Large intestine (tissue), 3 donors: Measurements from ENCODE around the gene MAML2. TPM values are rescaled to one million over a fixed set of nuclear protein-coding genes. Genes with fewer than 3 reads are reported as not detected.

ENCODE experiments used
- DNase-seq, 2 donors: peaks; one replicate each; pipeline versions ENCODE4 v3.0.0 to v3.0.0-alpha.2; 2013
- H3K27ac ChIP-seq: one replicate; pipeline ENCODE4 v1.5.1; 2013; ENCODE audit warnings: low read length
- H3K27me3 ChIP-seq: 2 replicates; pipeline ENCODE4 v1.6.1; 2013; ENCODE audit warnings: low read length; ENCODE audit not compliant: control insufficient read depth, insufficient read depth
- H3K36me3 ChIP-seq: 2 replicates; pipeline ENCODE4 v1.6.1; 2013; ENCODE audit warnings: low read length; ENCODE audit not compliant: control insufficient read depth, insufficient read depth
- H3K4me1 ChIP-seq: one replicate; pipeline ENCODE4 v1.6.1; 2013; ENCODE audit warnings: low read length; ENCODE audit not compliant: control insufficient read depth, insufficient read depth
- H3K4me3 ChIP-seq: one replicate; pipeline ENCODE4 v1.5.1; 2013; ENCODE audit warnings: low read length
- H3K9me3 ChIP-seq: one replicate; pipeline ENCODE4 v1.6.1; 2013; ENCODE audit warnings: mild to moderate bottlenecking, low read depth, low read length, moderate library complexity; ENCODE audit not compliant: control insufficient read depth
- WGBS: methylation state at CpG from one replicate; pipeline ENCODE4 v1.1.5; 2013; ENCODE audit warnings: low lambda C conversion rate; ENCODE audit not compliant: insufficient coverage; 5-methylcytosine and 5-hydroxymethylcytosine counted together
- polyA plus RNA-seq: library from polyadenylated mRNA; unstranded; fragments of 120-200 nt; gene quantifications from one replicate; pipeline ENCODE4 v1.2.1, GENCODE V29; 2013

MAML2 gene
- polyA plus RNA-seq, 1 donor: 11.2 TPM

GRCh38 chr11:96049426-96049825 is 293.6 kb downstream of the MAML2 start:
- Histone ChIP-seq H3K4me3 (no peak overlapping the region), H3K27ac (peak overlapping the region; percentile 75), H3K27me3 (no peaks in the 10 kb centered on the region), H3K9me3 (no peaks in the 10 kb centered on the region), H3K36me3 (no peaks in the 10 kb centered on the region), H3K4me1 (peaks cover 30% of the 10 kb centered on the region)
- WGBS: no CpG with 5 or more reads among the region's 2 CpGs
- DNase-seq: no peak

GRCh38 chr11:96045622-96046456 is 297.2 kb downstream of the MAML2 start:
- no peaks in the 10 kb centered on the region for H3K36me3 ChIP-seq
- H3K4me1 ChIP-seq: peaks cover 21% of the 10 kb centered on the region
- peak; percentile 23 to 48 for DNase-seq
- no peaks in the 10 kb centered on the region for H3K9me3 ChIP-seq
- 72% methylated on average over 2 of the region's 11 CpGs for WGBS
- no peak overlapping the region for H3K4me3 ChIP-seq
- peak overlapping the region; percentile 47 for H3K27ac ChIP-seq
- H3K27me3 ChIP-seq: no peaks in the 10 kb centered on the region

- H3K4me1 ChIP-seq: peaks cover 13% of the 10 kb centered on the region
- H3K36me3 ChIP-seq: no peaks in the 10 kb centered on the region
- no peak overlapping the region for H3K27ac ChIP-seq
- no CpG with 5 or more reads among the region's 2 CpGs for WGBS
- H3K27me3 ChIP-seq: no peaks in the 10 kb centered on the region
- no peak for DNase-seq
- no peaks in the 10 kb centered on the region for H3K9me3 ChIP-seq
- H3K4me3 ChIP-seq: no peak overlapping the region
Measured at GRCh38 chr11:96044747-96045146, 298.2 kb downstream of the MAML2 start.

GRCh38 chr11:96044311-96044710 is 298.7 kb downstream of the MAML2 start:
- no peaks in the 10 kb centered on the region for H3K27me3 ChIP-seq
- H3K9me3 ChIP-seq: no peaks in the 10 kb centered on the region
- no peak overlapping the region for H3K27ac ChIP-seq
- H3K36me3 ChIP-seq: no peaks in the 10 kb centered on the region
- DNase-seq: no peak
- H3K4me1 ChIP-seq: peaks cover 10% of the 10 kb centered on the region
- no peak overlapping the region for H3K4me3 ChIP-seq

- Histone ChIP-seq H3K27ac (no peak overlapping the region), H3K4me3 (no peak overlapping the region), H3K27me3 (no peaks in the 10 kb centered on the region), H3K4me1 (peaks cover 9% of the 10 kb centered on the region), H3K36me3 (no peaks in the 10 kb centered on the region), H3K9me3 (no peaks in the 10 kb centered on the region)
- 100% methylated on average over 1 of the region's 1 CpG for WGBS
- no peak for DNase-seq
Measured at GRCh38 chr11:96043291-96043690, 299.7 kb downstream of the MAML2 start.

- Histone ChIP-seq H3K27me3 (no peaks in the 10 kb centered on the region), H3K4me1 (peaks cover 16% of the 10 kb centered on the region), H3K9me3 (no peaks in the 10 kb centered on the region), H3K4me3 (no peak overlapping the region), H3K36me3 (no peaks in the 10 kb centered on the region), H3K27ac (no peak overlapping the region)
- no peak for DNase-seq
- WGBS: 88% methylated on average over 4 of the region's 5 CpGs
Measured at GRCh38 chr11:96038046-96038445, 304.9 kb downstream of the MAML2 start.

GRCh38 chr11:96037405-96037949 is 305.5 kb downstream of the MAML2 start:
- no peak overlapping the region for H3K27ac ChIP-seq
- no peaks in the 10 kb centered on the region for H3K36me3 ChIP-seq
- WGBS: no CpG with 5 or more reads among the region's 4 CpGs
- H3K4me3 ChIP-seq: no peak overlapping the region
- DNase-seq: peak in 1 of 2 donors; percentile 42
- no peaks in the 10 kb centered on the region for H3K9me3 ChIP-seq
- H3K4me1 ChIP-seq: peaks cover 19% of the 10 kb centered on the region
- H3K27me3 ChIP-seq: no peaks in the 10 kb centered on the region

- no peaks in the 10 kb centered on the region for H3K27me3 ChIP-seq
- H3K4me3 ChIP-seq: no peak overlapping the region
- DNase-seq: no peak
- H3K27ac ChIP-seq: no peak overlapping the region
- no peaks in the 10 kb centered on the region for H3K9me3 ChIP-seq
- WGBS: no CpG with 5 or more reads among the region's 6 CpGs
- peaks cover 19% of the 10 kb centered on the region for H3K4me1 ChIP-seq
- no peaks in the 10 kb centered on the region for H3K36me3 ChIP-seq
Measured at GRCh38 chr11:96036863-96037262, 306.1 kb downstream of the MAML2 start.

GRCh38 chr11:96035740-96036078 is 307.3 kb downstream of the MAML2 start:
- no peaks in the 10 kb centered on the region for H3K36me3 ChIP-seq
- no peaks in the 10 kb centered on the region for H3K9me3 ChIP-seq
- H3K4me3 ChIP-seq: no peak overlapping the region
- WGBS: no CpG with 5 or more reads among the region's 3 CpGs
- no peaks in the 10 kb centered on the region for H3K27me3 ChIP-seq
- peaks cover 19% of the 10 kb centered on the region for H3K4me1 ChIP-seq
- H3K27ac ChIP-seq: peak overlapping the region; percentile 58
- no peak for DNase-seq

GRCh38 chr11:96035031-96035739 is 307.8 kb downstream of the MAML2 start:
- H3K9me3 ChIP-seq: no peaks in the 10 kb centered on the region
- peak; percentile 56 to 66 for DNase-seq
- H3K4me1 ChIP-seq: peaks cover 19% of the 10 kb centered on the region
- no peaks in the 10 kb centered on the region for H3K27me3 ChIP-seq
- peak overlapping the region; percentile 58 for H3K27ac ChIP-seq
- WGBS: 100% methylated on average over 3 of the region's 5 CpGs
- no peaks in the 10 kb centered on the region for H3K36me3 ChIP-seq
- no peak overlapping the region for H3K4me3 ChIP-seq
